ENCODE results near the gene DOCK10. TPM values are rescaled to one million over a fixed set of nuclear protein-coding genes. Genes with fewer than 3 reads are reported as not detected.

DOCK10 gene
- total and polyA plus RNA-seq, 9 of the 15 experiments (the other 6 are each of a cell fraction or from before 2014, with no cell fraction given): 0.01 to 0.87 (median 0.18) TPM

GRCh38 chr2:224999321-224999720 lies 42.9 kb downstream of the DOCK10 start (continued):
- TF ChIP-seq, protein P1, sequence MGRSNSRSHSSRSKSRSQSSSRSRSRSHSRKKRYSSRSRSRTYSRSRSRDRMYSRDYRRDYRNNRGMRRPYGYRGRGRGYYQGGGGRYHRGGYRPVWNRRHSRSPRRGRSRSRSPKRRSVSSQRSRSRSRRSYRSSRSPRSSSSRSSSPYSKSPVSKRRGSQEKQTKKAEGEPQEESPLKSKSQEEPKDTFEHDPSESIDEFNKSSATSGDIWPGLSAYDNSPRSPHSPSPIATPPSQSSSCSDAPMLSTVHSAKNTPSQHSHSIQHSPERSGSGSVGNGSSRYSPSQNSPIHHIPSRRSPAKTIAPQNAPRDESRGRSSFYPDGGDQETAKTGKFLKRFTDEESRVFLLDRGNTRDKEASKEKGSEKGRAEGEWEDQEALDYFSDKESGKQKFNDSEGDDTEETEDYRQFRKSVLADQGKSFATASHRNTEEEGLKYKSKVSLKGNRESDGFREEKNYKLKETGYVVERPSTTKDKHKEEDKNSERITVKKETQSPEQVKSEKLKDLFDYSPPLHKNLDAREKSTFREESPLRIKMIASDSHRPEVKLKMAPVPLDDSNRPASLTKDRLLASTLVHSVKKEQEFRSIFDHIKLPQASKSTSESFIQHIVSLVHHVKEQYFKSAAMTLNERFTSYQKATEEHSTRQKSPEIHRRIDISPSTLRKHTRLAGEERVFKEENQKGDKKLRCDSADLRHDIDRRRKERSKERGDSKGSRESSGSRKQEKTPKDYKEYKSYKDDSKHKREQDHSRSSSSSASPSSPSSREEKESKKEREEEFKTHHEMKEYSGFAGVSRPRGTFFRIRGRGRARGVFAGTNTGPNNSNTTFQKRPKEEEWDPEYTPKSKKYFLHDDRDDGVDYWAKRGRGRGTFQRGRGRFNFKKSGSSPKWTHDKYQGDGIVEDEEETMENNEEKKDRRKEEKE (IDR thresholded peaks at IDR 0.05; ENCODE audit: borderline replicate concordance in 1 of 2, control insufficient read depth in 1 of 2, low read depth in 2 of 2, low read length in 1 of 2): no peak
- TF ChIP-seq ZNF699 (CRISPR knock-in tag; IDR thresholded peaks at IDR 0.05; ENCODE audit: insufficient replicate concordance) (no peak), MYBL2 (IDR thresholded peaks at IDR 0.05; ENCODE audit: low read depth) (no peak), MYBL2 (CRISPR knock-in tag; IDR thresholded peaks at IDR 0.05; ENCODE audit: borderline replicate concordance) (no peak)

DNA sequence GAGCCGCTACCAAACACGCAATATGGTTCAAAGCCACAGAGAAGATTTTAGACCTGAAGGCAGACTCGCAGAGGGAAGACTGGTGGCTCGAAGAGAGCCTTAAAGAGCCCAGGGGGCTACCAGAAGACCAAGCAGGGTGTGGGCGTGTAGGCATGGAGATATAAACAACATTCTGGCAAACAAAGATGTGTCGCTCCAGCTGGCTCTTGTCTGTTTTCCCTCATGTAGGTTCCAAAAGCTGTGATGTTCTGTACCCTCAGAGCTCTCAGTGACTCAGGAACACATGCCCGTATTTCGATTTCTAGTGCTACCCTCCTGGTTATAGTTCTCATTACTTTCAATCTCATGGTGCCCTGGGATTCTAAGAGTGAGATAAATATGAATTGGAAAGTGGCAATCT lies 44.5 kb downstream of the DOCK10 start:
- in situ Hi-C loops (cut with MboI) (no loop called here), intact Hi-C loops (cut with micrococcal nuclease) (no loop called here)
- no peaks in the 10 kb centered on the region for H3K9me1 ChIP-seq (ENCODE audit: control insufficient read depth, insufficient read depth, low read length)
- H3K4me1 ChIP-seq (replicated peaks in 1 of 2; ENCODE audit: control insufficient read depth in 2 of 2, insufficient read depth in 2 of 2, low read length in 2 of 2): no peaks in the 10 kb centered on the region
- H4K20me1 ChIP-seq (replicated peaks; ENCODE audit: control insufficient read depth, insufficient read depth, low read length): no peaks in the 10 kb centered on the region
- no peak overlapping the region for H2AFZ ChIP-seq (ENCODE audit: low read depth, low read length)
- H3K27me3 ChIP-seq (ENCODE audit: control insufficient read depth in 2 of 2, insufficient read depth in 2 of 2, low read length in 2 of 2): no peaks in the 10 kb centered on the region
- DNase-seq (ENCODE audit: extremely low read depth in 1 of 4, low spot score in 3 of 4) (no peak), ATAC-seq (no peak), FAIRE-seq (no peak)
- H3K9ac ChIP-seq (ENCODE audit: insufficient read depth in 1 of 2, low read depth in 2 of 2, low read length in 2 of 2): no peak overlapping the region
- H3K79me2 ChIP-seq (ENCODE audit: control insufficient read depth, insufficient read depth, low read length): no peaks in the 10 kb centered on the region
- H3K27ac ChIP-seq (ENCODE audit: extremely low read depth, low read depth, low read length): no peak overlapping the region
- H3K4me2 ChIP-seq (ENCODE audit: insufficient read depth, low read length): no peak overlapping the region
- no peaks in the 10 kb centered on the region for H3K9me3 ChIP-seq (replicated peaks; ENCODE audit: control insufficient read depth, insufficient read depth, low read depth, low read length)
- WGBS (ENCODE audit: insufficient coverage, low coverage, missing lambda C conversion rate): 0% methylated on average over 4 of the region's 8 CpGs
- POLR2A ChIA-PET: no interaction called here
- H3K4me3 ChIP-seq: no peak overlapping the region
- no peaks in the 10 kb centered on the region for H3K36me3 ChIP-seq (ENCODE audit: control insufficient read depth, insufficient read depth, low read length)
- CTCF ChIA-PET (ENCODE audit: low intra/inter-chr PET ratio): no interaction called here
- no TSS peak for BruUV-seq (replicated peaks)
- TF ChIP-seq, protein P2, sequence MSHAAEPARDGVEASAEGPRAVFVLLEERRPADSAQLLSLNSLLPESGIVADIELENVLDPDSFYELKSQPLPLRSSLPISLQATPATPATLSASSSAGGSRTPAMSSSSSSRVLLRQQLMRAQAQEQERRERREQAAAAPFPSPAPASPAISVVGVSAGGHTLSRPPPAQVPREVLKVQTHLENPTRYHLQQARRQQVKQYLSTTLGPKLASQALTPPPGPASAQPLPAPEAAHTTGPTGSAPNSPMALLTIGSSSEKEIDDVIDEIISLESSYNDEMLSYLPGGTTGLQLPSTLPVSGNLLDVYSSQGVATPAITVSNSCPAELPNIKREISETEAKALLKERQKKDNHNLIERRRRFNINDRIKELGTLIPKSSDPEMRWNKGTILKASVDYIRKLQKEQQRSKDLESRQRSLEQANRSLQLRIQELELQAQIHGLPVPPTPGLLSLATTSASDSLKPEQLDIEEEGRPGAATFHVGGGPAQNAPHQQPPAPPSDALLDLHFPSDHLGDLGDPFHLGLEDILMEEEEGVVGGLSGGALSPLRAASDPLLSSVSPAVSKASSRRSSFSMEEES (CRISPR knock-in tag; IDR thresholded peaks at IDR 0.05): no peak
- TF ChIP-seq DPF2 (IDR thresholded peaks at IDR 0.05): no peak
- TF ChIP-seq E2F5 (CRISPR knock-in tag; IDR thresholded peaks at IDR 0.05): no peak
- no peak for TF ChIP-seq ZBTB12 (CRISPR knock-in tag; IDR thresholded peaks at IDR 0.05)
- TF ChIP-seq LEF1 (IDR thresholded peaks at IDR 0.05): no peak

All from K562 (cell line).